GM19463 (cell line): Measurements from ENCODE around the gene COQ9.
"Not testable (repeated sequence)": the region's sequence is repeated elsewhere in the genome, so short reads cannot be mapped to it uniquely, and the experiment has no call there.

Source experiments
- ATAC-seq: cut with Tn5 transposase; IDR thresholded peaks from one replicate; pipeline ENCODE4 v1.9.1; 2021; ENCODE audit warnings: mild to moderate bottlenecking, moderate library complexity; ENCODE audit not compliant: unreplicated experiment

COQ9 gene

GRCh38 chr16:57447186-57447962, at the start of gene COQ9, which contains the start of gene CIAPIN1:
Gene COQ9 (plus strand): TSS chr16:57447479. CDS start chr16:57447506, 27 bp downstream.
Gene CIAPIN1 (minus strand): TSS chr16:57447385. CDS start chr16:57440928, 6,457 bp downstream.
- peak; percentile 99 for ATAC-seq

DNA sequence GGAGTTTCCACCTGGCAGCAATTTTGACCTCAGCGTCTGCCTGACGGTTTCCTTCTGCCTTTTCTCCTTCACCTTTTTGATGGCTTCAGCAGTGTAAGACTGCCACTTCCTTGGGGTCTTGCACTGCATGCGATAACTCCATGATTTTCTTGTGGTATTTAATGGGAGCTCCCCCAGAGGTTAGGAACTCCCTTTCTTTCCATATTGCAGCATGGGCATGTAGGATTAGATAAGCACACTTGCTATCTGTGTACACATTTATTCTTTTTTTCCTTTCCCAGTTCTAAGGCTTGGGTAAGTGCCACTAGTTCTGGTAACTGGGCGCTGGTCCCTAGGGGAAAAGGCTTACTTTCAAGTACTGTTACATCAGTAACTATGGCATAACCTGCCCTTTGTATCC, 49.8 kb upstream of the COQ9 start:
- ATAC-seq = not testable (repeated sequence)

- ATAC-seq = no peak
Measured at GRCh38 chr16:57401943-57402640, 45.2 kb upstream of the COQ9 start.

DNA sequence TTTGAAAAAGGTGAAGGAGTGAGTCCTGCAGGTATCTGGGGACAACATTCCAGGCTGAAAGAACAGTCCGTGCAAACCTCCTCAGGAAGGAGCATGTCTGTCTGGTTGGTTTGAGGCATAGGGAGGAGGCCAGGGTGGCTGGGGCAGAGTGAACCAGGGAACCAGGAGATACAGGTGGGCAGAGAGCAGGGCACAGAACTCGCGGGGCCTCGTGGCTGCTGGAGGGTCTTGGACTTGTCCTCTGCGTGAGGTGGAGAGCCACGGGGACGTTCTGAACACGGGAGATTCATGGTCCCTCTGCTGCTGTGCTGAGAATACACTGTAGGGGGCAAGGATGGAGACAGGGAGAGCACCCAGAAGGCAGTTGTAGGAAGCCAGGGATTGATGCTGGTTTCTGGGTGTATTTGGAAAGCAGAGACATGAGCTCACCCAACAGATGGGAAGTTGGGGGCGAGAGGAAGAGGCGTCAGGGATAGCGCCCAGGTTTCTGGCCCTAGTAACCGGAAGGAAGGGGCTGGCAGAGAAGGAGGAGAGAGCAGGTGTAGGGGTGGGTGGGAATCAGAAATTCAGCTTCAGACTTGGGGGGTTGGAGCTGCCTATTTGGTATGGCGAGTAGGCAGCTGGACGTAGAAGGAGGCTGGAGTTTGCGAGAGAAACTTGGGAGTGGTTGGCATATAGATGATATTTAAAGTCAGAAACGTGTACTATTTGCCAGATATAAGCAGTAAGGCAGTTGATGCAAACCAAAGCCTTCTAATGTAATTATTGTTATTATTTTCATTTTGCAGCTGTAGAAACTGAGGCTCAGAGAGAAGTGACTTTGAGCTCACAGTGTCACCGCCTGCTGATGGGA, 43.1 kb upstream of the COQ9 start, which contains the start of gene CCL17:
Gene CCL17, plus strand, starts transcription at position 803 of the 853 bp plus-strand sequence. CDS start 9,166 bp downstream, outside the sequence.
- no peak for ATAC-seq

DNA sequence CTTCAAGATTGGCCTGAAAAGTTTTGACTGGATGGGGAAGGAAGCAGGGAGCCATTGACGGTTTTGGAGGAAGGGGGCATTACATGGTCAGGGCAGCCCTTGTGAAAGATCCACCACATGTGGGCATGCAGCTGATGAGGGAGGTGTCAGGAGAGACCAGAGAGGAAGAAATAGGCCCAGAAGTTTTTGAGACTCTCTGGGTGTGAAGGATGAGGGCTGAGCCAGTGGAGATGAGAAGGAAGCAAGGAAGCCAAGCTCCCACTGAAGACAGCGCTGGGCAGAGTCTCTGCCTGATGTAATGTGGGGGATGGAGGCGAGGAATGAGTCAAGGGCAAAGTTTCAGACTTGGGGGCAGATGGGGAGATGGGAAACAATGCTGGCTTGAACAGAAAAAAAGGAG, 42.2 kb upstream of the COQ9 start:
- ATAC-seq = no peak

- no peak for ATAC-seq
Measured at GRCh38 chr16:57406881-57407280, 40.4 kb upstream of the COQ9 start.

DNA sequence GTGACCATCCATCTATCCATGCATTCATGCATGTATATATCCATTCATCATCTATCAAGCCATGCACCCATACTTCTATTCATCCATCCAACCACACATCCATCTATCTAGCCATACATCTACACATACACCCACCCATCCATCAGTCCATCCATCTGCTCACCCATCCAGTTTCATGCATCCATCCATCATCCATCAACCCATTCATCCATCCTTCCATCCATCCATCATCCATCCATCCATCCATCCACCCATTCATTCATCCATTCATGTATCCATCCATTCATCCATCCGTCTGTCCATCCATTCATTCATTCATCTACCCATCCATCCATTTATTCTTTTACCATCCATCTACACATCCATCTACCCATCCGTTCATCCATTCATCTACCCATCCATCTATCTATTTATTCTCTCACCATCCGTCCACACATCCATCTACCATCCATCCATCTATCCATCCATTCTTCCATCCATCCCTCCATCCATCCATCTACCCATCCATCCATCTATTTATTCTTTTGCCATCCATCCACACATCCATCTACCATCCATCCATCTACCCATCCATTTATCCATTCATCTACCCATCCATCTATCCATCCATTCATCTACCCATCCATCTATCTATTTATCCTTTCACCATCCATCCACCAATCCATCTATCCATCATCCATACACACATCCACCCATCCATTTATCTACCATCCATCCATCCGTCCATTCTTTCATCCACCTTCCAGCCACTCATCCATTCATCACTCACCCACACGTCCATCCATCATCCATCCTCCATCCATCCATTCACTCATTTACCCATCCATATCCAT, 39.5 kb upstream of the COQ9 start:
- ATAC-seq = no peak

- no peak for ATAC-seq
Measured at GRCh38 chr16:57409065-57409464, 38.2 kb upstream of the COQ9 start.

DNA sequence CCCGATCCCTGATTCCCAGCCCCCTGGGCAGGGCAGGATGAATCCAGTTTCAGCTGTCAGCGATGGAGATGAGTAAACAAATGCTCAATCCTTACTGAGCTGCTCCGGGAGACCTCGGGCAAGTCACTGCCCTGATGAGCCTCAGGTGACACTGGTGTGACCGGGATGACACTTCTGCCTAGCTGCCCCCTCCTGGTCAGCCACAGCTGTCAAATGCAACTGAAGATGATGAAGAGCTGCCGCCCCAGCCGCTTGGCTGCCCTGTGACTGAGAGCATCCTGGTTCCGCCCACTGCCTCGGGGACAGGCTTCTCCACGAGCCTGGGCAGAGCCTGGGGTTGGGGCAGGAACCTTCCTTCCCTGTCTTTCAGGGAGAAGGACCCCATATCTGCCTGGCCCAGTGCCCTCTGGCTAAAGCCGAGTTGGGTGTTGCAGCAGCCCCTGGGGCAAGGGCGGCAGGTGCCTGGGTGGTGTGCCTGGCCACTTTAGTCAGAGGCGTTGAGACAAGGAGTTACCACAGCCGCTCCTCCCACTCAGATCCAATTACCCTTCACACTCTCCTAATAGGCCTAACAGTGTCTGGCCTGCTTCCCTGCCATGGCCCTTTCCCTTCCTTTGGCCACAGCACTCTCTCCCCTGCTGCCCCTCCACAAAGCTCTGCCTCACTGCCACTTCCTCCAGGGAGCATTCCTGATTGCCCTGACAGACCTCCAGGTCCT, 37.2 kb upstream of the COQ9 start:
- ATAC-seq = no peak

GRCh38 chr16:57411362-57411976, 35.8 kb upstream of the COQ9 start:
- ATAC-seq = no peak

DNA sequence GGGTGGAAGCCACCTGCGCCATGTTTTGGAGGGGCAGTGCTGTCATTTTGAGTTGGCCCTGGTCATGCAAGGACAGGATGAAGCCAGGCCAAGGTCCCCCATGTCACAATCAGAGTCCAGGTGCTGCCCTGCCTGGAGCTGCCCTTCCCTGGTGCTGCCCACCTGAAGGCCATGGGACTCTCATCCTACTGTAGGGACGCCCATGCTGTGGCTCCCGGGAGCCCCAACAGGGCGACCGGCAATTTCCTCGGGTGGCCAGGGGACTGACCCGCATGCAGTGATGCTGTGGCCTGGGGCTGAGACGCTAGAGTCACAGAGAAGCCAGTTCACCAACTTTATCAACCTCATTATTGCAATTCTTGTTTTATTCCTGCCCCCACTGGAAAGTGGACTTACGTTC, 34.7 kb upstream of the COQ9 start:
- ATAC-seq = no peak

GRCh38 chr16:57413301-57413730, 34.0 kb upstream of the COQ9 start:
- peak; percentile 65 for ATAC-seq

- ATAC-seq = no peak
Measured at GRCh38 chr16:57413733-57414132, 33.5 kb upstream of the COQ9 start.

- no peak for ATAC-seq
Measured at GRCh38 chr16:57416084-57416483, 31.2 kb upstream of the COQ9 start.

DNA sequence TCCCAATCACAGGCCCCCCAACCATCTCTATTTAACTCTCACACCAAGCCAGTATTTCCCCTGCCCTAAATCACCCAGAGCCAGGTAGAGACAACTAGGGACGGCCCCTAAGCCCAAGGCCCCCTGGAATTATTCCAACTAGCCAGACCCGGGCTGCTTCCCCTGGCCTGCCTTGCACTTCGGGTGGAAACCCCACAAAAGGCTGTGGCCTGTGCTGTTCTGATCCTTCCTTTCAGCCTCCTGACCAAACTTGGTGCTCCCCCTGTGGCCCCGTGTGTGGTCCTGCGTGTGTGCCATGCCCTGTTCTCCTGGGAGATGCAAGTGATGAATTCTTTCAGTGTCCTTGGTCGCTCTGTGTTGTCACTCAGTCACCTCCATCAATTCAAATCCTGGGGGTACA, 27.8 kb upstream of the COQ9 start:
- ATAC-seq = no peak

GRCh38 chr16:57422026-57422944, 25.0 kb upstream of the COQ9 start:
- ATAC-seq = no peak

DNA sequence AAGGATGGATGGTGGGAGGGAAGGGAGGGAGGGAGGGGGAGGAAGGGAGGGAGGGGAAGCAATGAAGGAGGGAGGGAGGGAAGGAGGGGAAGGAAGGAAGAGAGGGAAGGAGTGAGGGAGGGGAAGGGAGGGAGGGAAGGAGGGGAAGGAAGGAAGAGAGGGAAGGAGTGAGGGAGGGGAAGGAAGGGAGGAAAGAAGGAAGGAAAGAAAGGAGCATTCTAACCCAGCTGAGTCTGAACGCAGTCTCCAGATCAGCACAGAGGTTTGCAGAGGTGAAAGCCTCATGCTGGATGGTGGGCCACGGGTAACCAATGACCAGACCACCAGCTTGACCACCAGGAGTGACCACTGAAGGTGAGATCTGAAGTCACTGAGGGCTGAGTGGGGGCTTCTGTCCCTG, 24.1 kb upstream of the COQ9 start:
- ATAC-seq = no peak

DNA sequence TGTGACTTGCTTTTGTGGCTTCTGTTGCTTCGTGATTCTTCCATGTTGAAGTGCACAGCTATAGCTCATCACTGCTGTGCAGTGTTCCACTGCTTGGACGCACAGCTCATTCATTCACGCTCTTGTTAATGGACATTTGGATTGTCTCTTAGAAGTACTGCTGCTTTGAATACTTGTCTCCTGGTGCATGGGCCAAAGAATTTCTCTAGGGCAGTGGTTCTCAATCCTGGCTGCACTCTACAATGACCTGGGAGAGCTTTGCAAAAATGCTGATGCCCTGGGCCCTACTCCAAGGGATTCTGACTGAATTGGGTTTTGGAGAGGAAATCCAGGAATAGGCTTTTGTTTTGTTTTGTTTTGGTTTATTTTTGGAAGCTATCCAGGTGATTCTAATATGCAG, 22.7 kb upstream of the COQ9 start:
- ATAC-seq = no peak
